GM12874 (cell line): Measurements from ENCODE around the gene ZNF862.

Experiments
- CTCF ChIP-seq: IDR thresholded peaks from 2 replicates; pipeline ENCODE4 v1.5.1; 2011; ENCODE audit warnings: low read depth, mild to moderate bottlenecking, control low read depth, low read length, moderate library complexity; ENCODE audit not compliant: insufficient read depth

The ZNF862 gene

GRCh38 chr7:149843566-149843965 is 5.4 kb downstream of the ZNF862 start:
- no peak for TF ChIP-seq CTCF

- TF ChIP-seq CTCF, result no peak
Observed at GRCh38 chr7:149844445-149844844, 6.3 kb downstream of the ZNF862 start.

GRCh38 chr7:149845257-149845980 is 7.2 kb downstream of the ZNF862 start:
- no peak for TF ChIP-seq CTCF

GRCh38 chr7:149846021-149846420 is 7.8 kb downstream of the ZNF862 start:
- no peak for TF ChIP-seq CTCF

- TF ChIP-seq CTCF, result no peak
Observed at GRCh38 chr7:149846436-149847046, 8.4 kb downstream of the ZNF862 start.

- no peak for TF ChIP-seq CTCF
Observed at GRCh38 chr7:149849174-149849573, 11.0 kb downstream of the ZNF862 start.

- no peak for TF ChIP-seq CTCF
Observed at GRCh38 chr7:149850007-149850594, 11.9 kb downstream of the ZNF862 start.
